SU-DHL-6 (cell line): ENCODE results near the gene TPO.

Source experiments
- CTCF ChIP-seq: fragments of 200-600 bp; sonication (generic); IDR thresholded peaks from one replicate; pipeline ENCODE4 v1.5.1; 2017; ENCODE audit warnings: antibody characterized with exemption, mild to moderate bottlenecking, low read length, moderate library complexity; ENCODE audit not compliant: insufficient read depth, poor library complexity, severe bottlenecking
- EZH2phosphoT487 ChIP-seq: fragments of 200-600 bp; sonication (generic), shearing (Covaris generic); conservative IDR thresholded peaks from 2 replicates; pipeline ENCODE4 v1.6.1; 2018; ENCODE audit warnings: mild to moderate bottlenecking, antibody characterized with exemption, low read length, moderate library complexity, mixed read lengths

GRCh38 chr2:1569879-1570450 lies 156.7 kb downstream of the TPO start:
- TF ChIP-seq CTCF: no peak
- TF ChIP-seq EZH2phosphoT487: no peak
